ENCODE results near the gene FANCC. TPM values are rescaled to one million over a fixed set of nuclear protein-coding genes. Genes with fewer than 3 reads are reported as not detected.

FANCC gene
- total and polyA plus RNA-seq, 2 of the 8 experiments (the other 6 are each of a cell fraction or from before 2014, with no cell fraction given) = 7.8 to 15.2 TPM

DNA sequence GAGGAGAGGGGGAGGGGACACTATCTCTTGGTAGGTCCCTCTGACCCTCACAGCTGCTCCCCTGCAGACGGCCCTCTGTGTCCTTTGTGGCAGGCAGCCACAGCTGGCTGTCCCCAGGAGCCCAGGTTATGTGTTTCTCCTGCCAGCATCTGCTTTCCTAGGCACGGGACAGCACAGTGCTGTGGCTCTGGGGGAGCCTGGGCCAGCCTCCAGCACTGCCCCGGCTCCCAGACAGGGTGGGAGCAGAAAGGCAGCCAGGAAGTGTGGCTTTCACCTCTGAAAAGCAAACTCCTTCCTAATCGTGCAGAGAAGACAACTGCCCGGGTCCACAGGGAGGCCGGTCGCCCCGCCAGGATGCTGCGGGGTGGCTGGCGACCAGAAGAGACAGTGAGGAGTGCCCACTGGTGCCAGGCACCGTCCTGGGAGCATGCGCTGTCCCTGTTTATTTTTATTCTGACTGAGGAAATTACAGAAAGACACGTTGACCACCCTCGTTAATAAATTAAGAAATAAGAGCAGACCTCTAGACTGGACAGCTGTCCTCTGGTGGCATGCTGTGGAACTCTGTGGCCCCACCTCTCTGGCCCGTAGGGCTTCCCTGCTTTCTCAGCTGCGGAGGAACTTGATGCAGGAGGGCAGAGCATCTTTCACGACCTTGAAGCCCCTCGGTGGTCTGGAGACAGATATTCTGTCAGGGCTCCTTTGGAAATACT lies 240.3 kb downstream of the FANCC start:
- no peaks in the 10 kb centered on the region for H3K27me3 ChIP-seq (replicated peaks in 1 of 4; ENCODE audit: control insufficient read depth in 3 of 4, extremely low read depth in 1 of 4, insufficient read depth in 3 of 4, low read length in 3 of 4)
- H2BK120ac ChIP-seq (replicated peaks; ENCODE audit: low read depth, low read length) = no peak overlapping the region
- H3K36me3 ChIP-seq (ENCODE audit: control insufficient read depth in 2 of 4, insufficient read depth in 4 of 4, low read length in 3 of 4) = peaks cover 0 to 1% (median 0%) of the 10 kb centered on the region in 4 experiments; a peak in 1 of 8 replicates
- H3K79me1 ChIP-seq (ENCODE audit: low read depth, low read length) = no peaks in the 10 kb centered on the region; the same call in 1 of the 2 replicates
- no peak overlapping the region for H4K91ac ChIP-seq (replicated peaks; ENCODE audit: insufficient read length, low read length)
- DNase-seq (ENCODE audit: low read depth in 1 of 2, low spot score in 2 of 2) (no peak), FAIRE-seq (no peak)
- H3K23ac ChIP-seq (ENCODE audit: insufficient read length) = no peak overlapping the region
- no peak overlapping the region for H3K14ac ChIP-seq (ENCODE audit: insufficient read length)
- no peaks in the 10 kb centered on the region for H3K79me2 ChIP-seq (ENCODE audit: control insufficient read depth in 1 of 2, insufficient read depth in 2 of 2, low read length in 2 of 2)
- no peak for TF ChIP-seq KDM4A (IDR thresholded peaks at IDR 0.05; ENCODE audit: low read depth, low read length, severe bottlenecking)
- no peak for TF ChIP-seq YY1 (IDR thresholded peaks at IDR 0.05; ENCODE audit: low read depth, low read length)
- no peak for TF ChIP-seq MAFK (IDR thresholded peaks at IDR 0.05; ENCODE audit: low read depth, low read length)
- no peak for TF ChIP-seq SP2 (IDR thresholded peaks at IDR 0.05; ENCODE audit: low read length)
- TF ChIP-seq RBBP5 (IDR thresholded peaks at IDR 0.05; ENCODE audit: borderline replicate concordance, low read depth, low read length) = no peak
- no peak for TF ChIP-seq POLR2AphosphoS5 (IDR thresholded peaks at IDR 0.05; ENCODE audit: low read depth, low read length)
- TF ChIP-seq BACH1 (IDR thresholded peaks at IDR 0.05; ENCODE audit: low read length) = no peak
- no peak for TF ChIP-seq JUN (IDR thresholded peaks at IDR 0.05; ENCODE audit: low read depth, low read length)
- no peak for TF ChIP-seq PHF8 (conservative IDR thresholded peaks at IDR 0.05; ENCODE audit: low read depth, low read length)
- no peak for TF ChIP-seq KDM5A (IDR thresholded peaks at IDR 0.05; ENCODE audit: low read length)
- TF ChIP-seq ZNF274 (IDR thresholded peaks at IDR 0.05; ENCODE audit: borderline replicate concordance, extremely low read depth, low read length) = no peak
- no peaks in the 10 kb centered on the region; the same call in 1 of the 2 replicates for H3K23me2 ChIP-seq (ENCODE audit: low read depth, low read length)
- no peak overlapping the region for H3K56ac ChIP-seq (replicated peaks; ENCODE audit: insufficient read length, low read depth, low read length)
- no peak overlapping the region for H3K9ac ChIP-seq (replicated peaks in 1 of 4; ENCODE audit: extremely low read depth in 1 of 4, low read depth in 3 of 4, low read length in 3 of 4)
- H2AK5ac ChIP-seq (ENCODE audit: low read depth, low read length) = no peak overlapping the region
- H4K5ac ChIP-seq (ENCODE audit: insufficient read length, low read depth, low read length) = no peak overlapping the region
- ChIA-PET CTCF (ENCODE audit: partially characterized antibody) (interaction anchor here (0.7 to 1.0 kb wide), 3 partner anchors 38 to 371 kb away, joined by 3 read pairs; no protein-coding TSS in a partner anchor), POLR2A (ENCODE audit: partially characterized antibody) (no interaction called here)
- H3K4me3 ChIP-seq (ENCODE audit: extremely low read depth in 1 of 4, insufficient read depth in 2 of 4, low read depth in 3 of 4, low read length in 4 of 4) = no peak overlapping the region
- 93% methylated on average over 17 of the region's 18 CpGs; no CpG with 5 or more reads in 1 of the 2 experiments for WGBS, 2 experiments (ENCODE audit: extremely low coverage in 1 of 2, insufficient coverage in 1 of 2, insufficient read length in 1 of 2, insufficient replicate concordance in 2 of 2, low coverage in 1 of 2, low lambda C conversion rate in 2 of 2, missing lambda C conversion rate in 1 of 2)
- H3K9me3 ChIP-seq (ENCODE audit: insufficient read depth in 2 of 2, low read depth in 1 of 2, low read length in 1 of 2) = no peaks in the 10 kb centered on the region
- H2BK15ac ChIP-seq (ENCODE audit: low read length) = no peak overlapping the region
- no peak overlapping the region for H3K4me2 ChIP-seq (ENCODE audit: insufficient read depth in 1 of 2, low read depth in 2 of 2, low read length in 2 of 2)
- no peak overlapping the region for H3K18ac ChIP-seq (ENCODE audit: extremely low read depth, low read length)
- no peak overlapping the region for H2BK12ac ChIP-seq (ENCODE audit: low read depth, low read length)
- H3K4ac ChIP-seq (replicated peaks; ENCODE audit: insufficient read length, low read depth, low read length) = no peak overlapping the region
- H3K27ac ChIP-seq (ENCODE audit: low read depth, low read length) = no peak overlapping the region
- no peaks in the 10 kb centered on the region for H4K20me1 ChIP-seq (replicated peaks in 1 of 2; ENCODE audit: control insufficient read depth in 1 of 2, insufficient read depth in 2 of 2, low read length in 2 of 2)
- peaks cover 0 to 9% (median 2%) of the 10 kb centered on the region in 4 experiments; a peak in 3 of 7 replicates for H3K4me1 ChIP-seq (replicated peaks in 1 of 4; ENCODE audit: control insufficient read depth in 3 of 4, insufficient read depth in 4 of 4, low read length in 3 of 4)
- H2BK20ac ChIP-seq (ENCODE audit: low read length) = no peak overlapping the region
- H4K8ac ChIP-seq (ENCODE audit: extremely low read depth, insufficient read depth, low read length) = no peak overlapping the region
- H2BK5ac ChIP-seq (ENCODE audit: low read depth, low read length) = no peak overlapping the region
- no peak overlapping the region for H2AFZ ChIP-seq (ENCODE audit: low read length)
